ENCODE measurements around the gene APOBEC3B.
"Not testable (repeated sequence)": the region's sequence is repeated elsewhere in the genome, so short reads cannot be mapped to it uniquely, and the experiment has no call there.

APOBEC3B gene

GRCh38 chr22:39039306-39040126, 57.4 kb downstream of the APOBEC3B start:
- DNase-seq: no peak

- not testable (repeated sequence) for DNase-seq
These were observed 58.0 kb downstream of the APOBEC3B start for GRCh38 chr22:39040155-39040537.

- DNase-seq: not testable (repeated sequence)
These were observed 58.6 kb downstream of the APOBEC3B start, which contains the start of gene APOBEC3F for GRCh38 chr22:39040538-39041296. Gene APOBEC3F, plus strand, starts transcription at chr22:39040864. Its CDS starts 97 bp downstream, at chr22:39040961.

- no peak for DNase-seq
These were observed 59.8 kb downstream of the APOBEC3B start for GRCh38 chr22:39041908-39042307.

Data from NCI-H1417 treated with DMSO at 0.1 percent for 48 hours (cell line).